ENCODE data around the gene ZNF385B. TPM values are rescaled to one million over a fixed set of nuclear protein-coding genes. Genes with fewer than 3 reads are reported as not detected.
A peak's percentile ranks its signal among the peaks of the same experiment; 100 is the strongest.

Gene ZNF385B
- total RNA-seq, 2 donors from 2014 or later = 2.0 to 6.2 TPM

DNA sequence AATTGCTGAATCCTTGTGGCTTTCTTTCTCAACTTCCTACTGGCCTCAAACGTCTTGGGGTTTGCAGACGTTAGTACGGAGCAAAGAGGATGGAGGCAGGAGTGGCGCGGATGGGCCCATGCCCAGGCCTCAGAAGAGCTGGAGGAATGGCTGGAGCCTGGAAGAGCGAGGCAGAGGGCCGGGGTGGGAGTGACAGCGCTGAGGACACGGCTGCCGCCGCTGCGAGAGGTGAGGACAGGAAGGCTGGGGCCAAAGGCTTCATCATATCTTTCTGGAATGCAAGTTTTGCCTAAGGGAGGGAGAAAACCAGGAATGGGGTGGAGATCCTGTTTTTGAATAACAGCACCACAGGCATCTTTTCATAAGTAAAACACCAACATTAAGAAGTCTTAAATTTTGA, 418.2 kb downstream of the ZNF385B start:
- DNase-seq (ENCODE audit: low spot score) = no peak
- intact Hi-C loops (cut with DNase I) = no loop called here

GRCh38 chr2:179442206-179442605, 419.2 kb downstream of the ZNF385B start:
- DNase-seq (ENCODE audit: low spot score) = no peak
- intact Hi-C loops (cut with DNase I) = no loop called here

- intact Hi-C loops (cut with DNase I) = no loop called here
- no peak for DNase-seq (ENCODE audit: low spot score)
Measured at GRCh38 chr2:179441551-179441950, 419.9 kb downstream of the ZNF385B start.

DNA sequence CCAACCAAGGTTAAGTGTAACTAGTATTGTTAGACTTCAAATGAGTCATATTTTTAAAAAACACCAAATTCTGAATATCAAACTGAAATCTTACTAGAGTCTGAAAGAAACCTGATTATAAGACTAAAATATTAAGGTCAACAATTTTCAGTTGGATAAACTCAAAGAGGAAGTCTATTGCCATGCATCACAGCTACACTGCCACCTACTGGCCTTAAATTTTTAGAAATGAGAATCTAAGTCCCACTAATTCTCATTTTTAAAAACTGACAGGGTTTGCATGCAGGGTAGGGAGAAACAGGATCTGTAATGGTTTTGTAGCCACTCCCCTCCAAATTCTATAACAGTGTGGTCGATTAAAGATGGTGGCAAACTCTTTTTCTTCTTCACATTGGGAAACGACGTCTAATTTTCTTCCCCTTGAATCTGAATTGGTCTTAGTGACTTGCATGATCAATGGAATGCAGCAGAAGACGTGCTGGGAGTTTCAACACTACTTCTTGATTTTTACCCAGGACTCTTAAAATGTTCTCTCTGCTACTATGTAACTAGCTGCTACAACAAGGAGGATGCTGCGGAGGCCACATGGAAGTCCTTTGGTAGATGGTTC, 420.7 kb downstream of the ZNF385B start:
- DNase-seq (ENCODE audit: low spot score) = no peak
- intact Hi-C loops (cut with DNase I) = no loop called here

DNA sequence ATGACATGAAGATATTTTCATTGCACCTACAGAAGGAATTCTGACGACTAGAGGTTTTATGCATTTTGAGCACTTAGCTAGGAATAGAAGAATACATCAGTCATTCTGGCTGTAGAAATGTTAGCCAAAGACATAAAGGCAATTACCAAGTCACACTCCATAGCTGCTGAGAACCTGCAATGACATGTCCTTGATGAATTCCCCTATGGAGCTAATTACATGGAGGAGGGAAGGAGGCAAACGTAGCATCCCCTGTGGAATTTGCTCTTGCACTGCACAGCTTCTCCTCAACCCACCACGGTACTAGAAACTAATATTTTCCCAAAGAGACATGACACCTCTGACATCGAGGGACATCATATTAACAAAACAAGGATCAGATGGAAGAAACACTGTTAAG, 422.8 kb downstream of the ZNF385B start:
- DNase-seq (ENCODE audit: low spot score) = no peak
- intact Hi-C loops (cut with DNase I) = no loop called here

DNA sequence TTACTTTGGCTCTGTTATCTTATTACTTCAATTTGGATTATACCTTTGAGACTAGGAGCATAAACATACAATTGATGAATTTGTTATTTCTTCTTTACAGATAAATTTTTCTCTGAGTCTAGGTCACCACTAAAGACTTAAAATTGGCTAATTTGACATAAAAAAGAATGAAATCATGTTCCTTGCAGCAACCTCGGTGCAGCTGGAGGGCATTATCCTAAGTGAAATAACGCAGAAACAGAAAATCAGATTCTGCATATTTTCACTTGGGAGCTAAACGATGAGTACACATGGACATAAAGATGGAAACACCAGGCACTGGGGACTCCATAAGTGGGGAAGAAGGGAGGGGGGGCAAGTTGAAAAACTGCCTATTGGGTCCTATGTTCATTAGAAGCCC, 424.0 kb downstream of the ZNF385B start:
- intact Hi-C loops (cut with DNase I) = no loop called here
- no peak for DNase-seq (ENCODE audit: low spot score)

DNA sequence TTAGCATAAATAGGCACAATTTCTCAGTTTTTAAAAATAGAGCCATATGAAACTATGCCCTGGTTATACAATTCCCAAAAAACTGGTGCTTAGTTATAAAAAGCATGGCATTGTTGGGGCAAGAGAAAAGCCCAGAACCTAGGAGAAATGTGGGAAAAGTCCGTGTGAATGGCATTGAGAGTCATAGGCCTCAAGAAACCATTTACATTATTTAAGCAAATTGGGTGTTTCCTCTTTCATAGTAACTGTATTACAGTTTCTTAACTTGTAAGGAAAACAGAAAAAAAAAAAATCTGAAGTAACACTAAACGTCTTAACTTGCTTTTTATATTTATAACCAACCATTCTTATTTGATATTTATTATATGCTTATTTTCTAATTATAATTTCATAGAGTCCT, 425.8 kb downstream of the ZNF385B start:
- DNase-seq (ENCODE audit: low spot score) = no peak
- intact Hi-C loops (cut with DNase I) = no loop called here

GRCh38 chr2:179435000-179435399, 426.4 kb downstream of the ZNF385B start:
- DNase-seq (ENCODE audit: low spot score) = no peak
- intact Hi-C loops (cut with DNase I) = no loop called here

- no peak for DNase-seq (ENCODE audit: low spot score)
- intact Hi-C loops (cut with DNase I) = no loop called here
Measured at GRCh38 chr2:179434357-179434756, 427.1 kb downstream of the ZNF385B start.

- intact Hi-C loops (cut with DNase I) = no loop called here
- DNase-seq (ENCODE audit: low spot score) = no peak
Measured at GRCh38 chr2:179432751-179433150, 428.7 kb downstream of the ZNF385B start.

- DNase-seq (ENCODE audit: low spot score) = no peak
- intact Hi-C loops (cut with DNase I) = loop anchor here in 1 of 2 donors (10.0 kb wide), 1 partner anchor 325 kb away; no protein-coding TSS in a partner anchor
Measured at GRCh38 chr2:179429597-179429996, 431.8 kb downstream of the ZNF385B start.

DNA sequence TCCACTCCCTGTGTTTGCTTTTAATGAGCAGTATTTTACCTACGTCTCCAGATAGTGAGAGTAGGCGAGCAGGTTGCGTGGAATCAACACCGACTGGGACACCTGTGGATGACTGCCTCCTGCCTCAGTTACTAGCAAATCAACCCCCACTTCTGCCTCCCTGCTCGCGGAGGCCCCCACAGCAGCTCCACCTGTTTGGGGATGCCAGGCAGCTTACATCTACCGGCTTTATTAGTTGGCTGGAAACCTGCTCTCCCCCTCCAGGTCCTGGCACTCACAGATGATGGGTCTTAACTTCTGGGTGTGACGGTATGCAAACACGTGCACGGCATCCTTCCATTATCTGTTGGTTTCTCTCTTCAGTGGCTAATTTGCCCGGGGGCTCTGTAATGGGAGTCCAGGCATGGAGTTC, 432.3 kb downstream of the ZNF385B start:
- no peak for DNase-seq (ENCODE audit: low spot score)
- intact Hi-C loops (cut with DNase I) = loop anchor here in 1 of 2 donors (10.0 kb wide), 1 partner anchor 326 kb away; no protein-coding TSS in a partner anchor

DNA sequence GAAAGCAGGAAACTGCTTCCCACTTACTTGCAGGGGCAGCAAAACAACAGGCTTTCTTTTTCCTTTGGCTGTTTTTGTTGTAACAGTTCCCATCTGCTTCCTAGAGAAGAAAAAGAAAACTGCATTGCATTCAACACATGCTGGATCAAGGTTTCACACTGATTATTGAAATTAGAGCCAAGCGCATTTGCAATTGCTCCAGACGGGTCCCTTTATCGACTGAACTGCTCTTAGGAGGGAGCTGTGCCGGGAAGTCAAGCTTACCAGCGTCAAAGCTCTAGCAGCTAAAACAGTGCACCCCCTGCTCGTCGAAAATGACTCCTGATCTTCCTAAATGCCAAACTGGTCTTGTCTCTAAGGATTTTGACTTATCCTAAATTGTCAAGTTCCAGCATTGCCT, 432.8 kb downstream of the ZNF385B start:
- no peak for DNase-seq (ENCODE audit: low spot score)
- intact Hi-C loops (cut with DNase I) = loop anchor here in 1 of 2 donors (10.0 kb wide), 1 partner anchor 326 kb away; no protein-coding TSS in a partner anchor

DNA sequence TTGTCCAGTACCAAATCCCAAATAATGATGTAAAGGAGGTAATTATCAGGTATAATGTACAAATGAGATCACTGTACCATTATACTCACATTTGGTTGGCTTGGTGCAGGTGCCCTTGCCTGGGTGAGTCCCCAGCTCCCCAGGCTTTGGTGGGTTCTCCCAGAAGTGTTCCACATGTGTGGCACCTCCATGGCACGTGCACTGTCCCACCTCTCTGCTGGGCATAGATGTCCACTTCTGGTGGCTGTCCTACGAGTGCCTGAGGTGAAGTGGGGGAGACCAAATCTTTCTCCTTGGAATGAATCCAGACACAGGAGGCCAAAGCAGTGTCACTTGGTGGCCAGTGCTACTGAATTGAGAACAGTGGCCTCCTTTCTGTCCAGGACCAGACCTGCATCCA, 434.3 kb downstream of the ZNF385B start:
- no peak for DNase-seq (ENCODE audit: low spot score)
- intact Hi-C loops (cut with DNase I) = loop anchor here in 1 of 2 donors (10.0 kb wide), 1 partner anchor 328 kb away; no protein-coding TSS in a partner anchor

DNA sequence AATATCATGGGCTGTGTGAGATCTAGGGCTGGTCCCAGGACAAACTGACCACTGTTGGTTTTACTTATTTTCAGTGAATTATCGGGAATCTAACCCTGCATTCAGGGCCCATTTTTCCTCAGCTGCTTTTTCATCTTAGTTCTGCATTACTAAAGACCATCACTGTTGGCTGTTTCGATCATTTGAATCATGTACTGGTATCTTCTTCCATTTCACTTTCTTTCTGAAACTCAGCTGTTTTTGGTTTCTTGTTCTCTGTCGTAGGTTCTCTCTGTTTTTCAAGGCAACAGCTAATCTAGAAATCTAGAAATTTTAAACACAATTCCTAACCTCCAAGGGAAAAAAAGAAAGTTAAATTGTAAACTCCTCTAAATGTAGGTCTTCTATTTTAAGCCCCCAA, 436.8 kb downstream of the ZNF385B start:
- intact Hi-C loops (cut with DNase I) = loop anchor here (5.0 to 10.0 kb wide), 2 partner anchors 323 to 330 kb away; no protein-coding TSS in a partner anchor
- no peak for DNase-seq (ENCODE audit: low spot score)

GRCh38 chr2:179422037-179422643, 439.3 kb downstream of the ZNF385B start:
- DNase-seq (ENCODE audit: low spot score) = peak; percentile 90
- intact Hi-C loops (cut with DNase I) = loop anchor here (5.0 to 10.0 kb wide), 2 partner anchors 325 to 333 kb away; no protein-coding TSS in a partner anchor

DNA sequence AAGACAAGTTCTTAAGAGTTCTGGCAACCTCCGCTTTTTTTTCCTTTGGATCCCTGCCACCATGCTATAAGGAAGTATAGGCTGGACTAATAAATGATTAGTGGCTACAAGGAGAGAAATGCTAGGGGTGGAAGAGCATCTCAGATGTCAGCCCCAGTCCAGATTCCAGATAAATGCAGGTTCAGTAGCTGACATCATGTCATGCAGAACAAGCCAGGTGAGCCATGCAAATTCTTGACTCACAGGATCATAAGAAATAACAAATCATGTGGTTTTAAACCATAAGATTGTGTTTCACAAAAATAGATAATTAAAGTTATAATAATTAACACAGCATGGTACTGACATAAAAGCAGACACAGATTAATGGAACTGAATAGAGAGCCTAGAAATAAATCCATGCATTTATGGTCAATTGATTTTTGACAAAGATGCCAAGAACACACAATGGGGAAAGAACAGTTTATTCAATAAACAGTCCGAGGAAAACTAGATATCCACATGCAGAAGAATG, 443.9 kb downstream of the ZNF385B start:
- intact Hi-C loops (cut with DNase I) = no loop called here
- DNase-seq (ENCODE audit: low spot score) = no peak

- no peak for DNase-seq (ENCODE audit: low spot score)
- intact Hi-C loops (cut with DNase I) = no loop called here
Measured at GRCh38 chr2:179412112-179412511, 449.3 kb downstream of the ZNF385B start.

- intact Hi-C loops (cut with DNase I) = no loop called here
- DNase-seq (ENCODE audit: low spot score) = no peak
Measured at GRCh38 chr2:179410552-179411356, 450.7 kb downstream of the ZNF385B start.

DNA sequence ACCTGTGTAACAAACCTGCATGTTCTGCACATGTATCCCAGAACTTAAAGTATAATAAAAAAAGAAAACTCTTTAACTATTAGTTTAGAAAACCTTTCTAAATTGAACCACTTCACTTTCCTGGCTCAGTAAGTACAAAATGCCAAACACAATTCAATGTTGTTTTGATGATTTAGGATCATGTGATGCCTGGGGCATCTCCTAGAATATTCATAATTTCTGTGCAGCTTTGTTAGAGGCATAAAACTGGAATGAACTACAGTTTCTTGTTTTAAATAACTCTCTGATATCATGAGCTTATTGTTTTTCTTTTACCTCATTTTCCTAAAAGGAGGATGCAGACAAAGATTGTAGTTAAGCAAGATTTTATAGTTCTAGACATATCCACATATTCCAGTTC, 457.8 kb downstream of the ZNF385B start:
- intact Hi-C loops (cut with DNase I) = no loop called here
- DNase-seq (ENCODE audit: low spot score) = no peak

All from posterior vena cava (tissue), 2 donors.